WTC11 (cell line): ENCODE data around the gene TMEM120B. TPM values are rescaled to one million over a fixed set of nuclear protein-coding genes. Genes with fewer than 3 reads are reported as not detected.
A peak's percentile ranks its signal among the peaks of the same experiment; 100 is the strongest.

ENCODE experiments used
- ATAC-seq: fragments of 200-7000 bp; cut with Tn5 transposase; 2 replicates; pipeline ENCODE4 v1.10.0; 2021; ENCODE audit warnings: mild to moderate bottlenecking, moderate library complexity
- CTCF ChIA-PET: fragments of 300-600 bp; sonication (Branson Sonifier 250); formaldehyde crosslinking; loops from one replicate; lab custom pipeline; 2021; ENCODE audit warnings: antibody characterized with exemption; lab: Charles Lee
- POLR2A ChIA-PET: fragments of 350-600 bp; sonication (Branson Sonifier 250); formaldehyde crosslinking; loops from one replicate; lab custom pipeline; 2021; ENCODE audit warnings: antibody characterized with exemption; lab: Charles Lee
- DNase-seq: peaks from one replicate; pipeline ENCODE4 v3.0.0; 2021; ENCODE audit warnings: low spot score
- H3K27ac Mint-ChIP-seq: 2 replicates; pipeline ENCODE4 v1.8.0; 2021; ENCODE audit warnings: mixed read lengths
- H3K27me3 Mint-ChIP-seq: 2 replicates; pipeline ENCODE4 v1.8.0; 2021; ENCODE audit warnings: low read depth, mild to moderate bottlenecking, moderate library complexity, mixed read lengths
- H3K36me3 Mint-ChIP-seq: 2 replicates; pipeline ENCODE4 v1.8.0; 2021; ENCODE audit warnings: mixed read lengths
- H3K4me1 Mint-ChIP-seq: 2 replicates; pipeline ENCODE4 v1.8.0; 2022; ENCODE audit warnings: mixed read lengths
- H3K4me3 Mint-ChIP-seq: 2 replicates; pipeline ENCODE4 v1.8.0; 2021; ENCODE audit warnings: mild to moderate bottlenecking, moderate library complexity, mixed read lengths
- H3K9me3 Mint-ChIP-seq: 2 replicates; pipeline ENCODE4 v1.8.0; 2021; ENCODE audit warnings: mixed read lengths
- ATF2 ChIP-seq: sonication (generic); formaldehyde crosslinking; IDR thresholded peaks from 2 replicates; pipeline ENCODE4 v1.8.1; 2022; ENCODE audit warnings: low read depth, missing genetic modification reagents, borderline replicate concordance
- ESRRA ChIP-seq: sonication (generic); formaldehyde crosslinking; IDR thresholded peaks from 2 replicates; pipeline ENCODE4 v1.8.1; 2022; ENCODE audit warnings: mild to moderate bottlenecking, missing genetic modification reagents, borderline replicate concordance
- HMGXB4 ChIP-seq: sonication (generic); formaldehyde crosslinking; IDR thresholded peaks from 2 replicates; pipeline ENCODE4 v1.8.1; 2023; ENCODE audit warnings: mild to moderate bottlenecking, moderate library complexity, missing genetic modification reagents
- IRF2 ChIP-seq: sonication (generic); formaldehyde crosslinking; IDR thresholded peaks from 2 replicates; pipeline ENCODE4 v1.8.0; 2022; ENCODE audit warnings: low read depth, missing genetic modification reagents, borderline replicate concordance
- MXD4 ChIP-seq: fragments of 250-450 bp; sonication (Bioruptor Pico); IDR thresholded peaks from 2 replicates; pipeline ENCODE4 v1.8.0; 2021; ENCODE audit warnings: mild to moderate bottlenecking, moderate library complexity, borderline replicate concordance
- MYBL2 ChIP-seq: sonication (generic); formaldehyde crosslinking; IDR thresholded peaks from 2 replicates; pipeline ENCODE4 v1.8.1; 2023; ENCODE audit warnings: mild to moderate bottlenecking, moderate library complexity, missing genetic modification reagents
- NFATC4 ChIP-seq: fragments of 250-450 bp; sonication (Bioruptor Pico); IDR thresholded peaks from 2 replicates; pipeline ENCODE4 v1.9.0; 2021; ENCODE audit warnings: mild to moderate bottlenecking
- OVOL2 ChIP-seq: fragments of 250-450 bp; sonication (Bioruptor Pico); IDR thresholded peaks from 2 replicates; pipeline ENCODE4 v1.9.0; 2021; ENCODE audit warnings: mild to moderate bottlenecking, borderline replicate concordance
- PREB ChIP-seq: sonication (generic); formaldehyde crosslinking; IDR thresholded peaks from 2 replicates; pipeline ENCODE4 v1.8.1; 2022; ENCODE audit warnings: mild to moderate bottlenecking, missing genetic modification reagents, moderate library complexity, borderline replicate concordance
- STAT6 ChIP-seq: sonication (generic); formaldehyde crosslinking; conservative IDR thresholded peaks from 2 replicates; pipeline ENCODE4 v1.8.1; 2023; ENCODE audit warnings: mild to moderate bottlenecking, low read depth, missing genetic modification reagents, moderate library complexity
- TP53 ChIP-seq: sonication (generic); formaldehyde crosslinking; IDR thresholded peaks from 2 replicates; pipeline ENCODE4 v1.8.1; 2023; ENCODE audit warnings: mild to moderate bottlenecking, missing genetic modification reagents
- ZNF532 ChIP-seq: fragments of 250-450 bp; sonication (Bioruptor Pico); IDR thresholded peaks from 2 replicates; pipeline ENCODE4 v1.9.0; 2021; ENCODE audit warnings: mild to moderate bottlenecking, borderline replicate concordance
- total RNA-seq: library from RNA; stranded (reverse); gene quantifications from 3 replicates; pipeline ENCODE4 v1.2.3, GENCODE V29; 2021
- TF ChIP-seq, protein P1 (sequence below): sonication (generic); formaldehyde crosslinking; IDR thresholded peaks from 2 replicates; pipeline ENCODE4 v1.8.0; 2022; ENCODE audit warnings: mild to moderate bottlenecking, missing genetic modification reagents

TMEM120B gene
- total RNA-seq, 1 experiment from 2014 or later, result 36.9 TPM

GRCh38 chr12:121748218-121748570, 35.6 kb downstream of the TMEM120B start:
- Mint-ChIP-seq H3K36me3 (peaks cover 30% of the 10 kb centered on the region), H3K27ac (peak overlapping the region; percentile 89), H3K27me3 (no peaks in the 10 kb centered on the region), H3K4me1 (no peaks in the 10 kb centered on the region), H3K9me3 (no peaks in the 10 kb centered on the region), H3K4me3 (no peak overlapping the region)
- CTCF ChIA-PET, result interaction anchor here (1.8 kb wide), 1 partner anchor 46 kb away, joined by 7 read pairs; the partner anchor contains the start of gene RHOF
- no peak for TF ChIP-seq NFATC4 (CRISPR knock-in tag)
- TF ChIP-seq TP53, result no peak
- no peak for TF ChIP-seq ESRRA (CRISPR knock-in tag)
- TF ChIP-seq IRF2 (CRISPR knock-in tag), result no peak
- no peak for TF ChIP-seq PREB
- TF ChIP-seq HMGXB4 (CRISPR knock-in tag), result no peak
- TF ChIP-seq, protein P1, sequence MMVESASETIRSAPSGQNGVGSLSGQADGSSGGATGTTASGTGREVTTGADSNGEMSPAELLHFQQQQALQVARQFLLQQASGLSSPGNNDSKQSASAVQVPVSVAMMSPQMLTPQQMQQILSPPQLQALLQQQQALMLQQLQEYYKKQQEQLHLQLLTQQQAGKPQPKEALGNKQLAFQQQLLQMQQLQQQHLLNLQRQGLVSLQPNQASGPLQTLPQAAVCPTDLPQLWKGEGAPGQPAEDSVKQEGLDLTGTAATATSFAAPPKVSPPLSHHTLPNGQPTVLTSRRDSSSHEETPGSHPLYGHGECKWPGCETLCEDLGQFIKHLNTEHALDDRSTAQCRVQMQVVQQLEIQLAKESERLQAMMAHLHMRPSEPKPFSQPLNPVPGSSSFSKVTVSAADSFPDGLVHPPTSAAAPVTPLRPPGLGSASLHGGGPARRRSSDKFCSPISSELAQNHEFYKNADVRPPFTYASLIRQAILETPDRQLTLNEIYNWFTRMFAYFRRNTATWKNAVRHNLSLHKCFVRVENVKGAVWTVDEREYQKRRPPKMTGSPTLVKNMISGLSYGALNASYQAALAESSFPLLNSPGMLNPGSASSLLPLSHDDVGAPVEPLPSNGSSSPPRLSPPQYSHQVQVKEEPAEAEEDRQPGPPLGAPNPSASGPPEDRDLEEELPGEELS, result no peak
- TF ChIP-seq ZNF532 (CRISPR knock-in tag), result no peak
- ATAC-seq, result peak; percentile 64
- POLR2A ChIA-PET, result no interaction called here
- peak; percentile 46 for DNase-seq

- POLR2A ChIA-PET, result interaction anchor here (0.7 kb wide), 1 partner anchor 15 kb away, joined by 3 read pairs; no protein-coding TSS in a partner anchor
- no peaks in the 10 kb centered on the region for H3K4me1 Mint-ChIP-seq
- peak; percentile 62 for ATAC-seq
These were observed 36.2 kb downstream of the TMEM120B start for GRCh38 chr12:121748571-121749265.

More at GRCh38 chr12:121748571-121749265, 36.2 kb downstream of the TMEM120B start:
- Mint-ChIP-seq H3K36me3 (peaks cover 30% of the 10 kb centered on the region), H3K27ac (peak overlapping the region; percentile 89), H3K9me3 (no peaks in the 10 kb centered on the region), H3K4me3 (no peak overlapping the region), H3K27me3 (no peaks in the 10 kb centered on the region)
- no peak for TF ChIP-seq OVOL2 (CRISPR knock-in tag)
- TF ChIP-seq MXD4 (CRISPR knock-in tag), result no peak
- TF ChIP-seq STAT6 (CRISPR knock-in tag), result no peak
- no peak for TF ChIP-seq MYBL2 (CRISPR knock-in tag)
- no peak for TF ChIP-seq ATF2 (CRISPR knock-in tag)
- DNase-seq, result no peak
- CTCF ChIA-PET, result interaction anchor here (1.8 kb wide), 1 partner anchor 45 kb away, joined by 7 read pairs; the partner anchor contains the start of gene RHOF
